Fibroblast of skin of back (primary cell): ENCODE measurements around the gene ZBTB22.
A peak's percentile ranks its signal among the peaks of the same experiment; 100 is the strongest.
"Not testable (repeated sequence)": the region's sequence is repeated elsewhere in the genome, so short reads cannot be mapped to it uniquely, and the experiment has no call there.

Experiments used
- DNase-seq: peaks from one replicate; pipeline ENCODE4 v3.0.0-alpha.2; 2013

Gene ZBTB22

DNA sequence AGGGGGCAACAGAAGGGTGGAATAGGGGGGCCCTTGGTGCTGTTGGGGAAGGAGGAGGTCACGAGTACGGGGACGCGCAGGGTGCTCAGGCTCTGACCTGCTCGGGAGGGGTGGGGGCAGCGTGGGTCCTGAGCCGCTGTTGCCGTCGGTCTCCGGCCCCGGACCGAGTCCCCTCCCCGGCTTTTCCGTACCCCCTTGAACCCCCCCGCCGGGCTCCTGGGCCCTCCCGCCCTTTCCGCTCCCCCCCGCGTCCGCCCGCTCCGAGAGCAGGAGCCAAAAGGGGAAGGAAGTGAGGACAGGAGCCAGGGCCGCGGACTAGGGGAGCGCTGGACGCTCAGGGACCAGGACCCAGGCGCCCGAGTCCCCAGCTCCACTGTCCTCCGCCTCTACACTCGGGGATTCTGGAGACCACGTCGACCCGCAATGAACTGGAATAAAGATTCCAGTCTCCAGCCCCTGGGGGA is 18.7 kb downstream of the ZBTB22 start, which contains the start of gene RGL2:
Gene RGL2, minus strand, starts transcription at position 170 of the 464 bp plus-strand sequence. CDS start 332 bp downstream, outside the sequence.
- DNase-seq = peak; percentile 72

DNA sequence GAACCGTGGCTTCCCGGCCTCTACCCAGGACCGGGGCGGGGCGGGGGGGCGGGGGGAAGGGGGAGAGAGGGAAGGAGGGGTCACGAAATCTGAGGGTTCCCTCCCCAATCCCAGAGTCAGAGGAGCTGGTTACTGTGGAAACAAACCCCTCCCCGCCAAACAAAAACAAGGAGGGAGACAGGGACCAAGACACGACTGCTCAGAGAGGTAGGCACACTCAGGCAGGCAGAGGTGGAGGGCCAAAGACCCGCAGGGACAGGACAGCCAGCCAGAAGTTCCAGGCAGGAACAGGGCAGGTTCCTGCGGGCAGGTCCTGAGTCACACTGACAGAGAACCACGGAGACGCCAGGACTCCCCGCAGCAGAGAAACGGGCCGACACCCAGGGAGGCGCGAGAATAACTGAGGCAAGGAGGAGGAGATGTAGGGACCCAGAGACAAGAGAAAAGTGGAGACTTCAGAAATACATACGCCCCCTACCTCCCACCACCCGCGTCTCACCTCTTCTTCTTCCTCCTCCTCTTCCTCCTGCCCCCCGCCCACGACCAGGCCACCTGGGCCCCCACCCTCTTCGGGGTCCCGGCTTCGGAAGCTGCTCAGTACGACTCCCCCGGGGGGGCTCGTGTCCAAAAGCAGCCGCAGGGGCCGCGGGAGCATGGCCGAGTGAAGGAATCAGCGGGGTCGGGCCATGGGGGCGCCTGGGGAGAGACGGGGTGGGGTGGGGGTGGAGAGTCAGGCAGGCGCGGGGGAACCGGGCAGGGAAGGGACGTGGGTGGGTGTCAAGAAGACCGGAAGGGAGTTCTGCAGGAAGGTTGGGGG is 19.4 kb downstream of the ZBTB22 start:
- DNase-seq = peak; percentile 87

DNA sequence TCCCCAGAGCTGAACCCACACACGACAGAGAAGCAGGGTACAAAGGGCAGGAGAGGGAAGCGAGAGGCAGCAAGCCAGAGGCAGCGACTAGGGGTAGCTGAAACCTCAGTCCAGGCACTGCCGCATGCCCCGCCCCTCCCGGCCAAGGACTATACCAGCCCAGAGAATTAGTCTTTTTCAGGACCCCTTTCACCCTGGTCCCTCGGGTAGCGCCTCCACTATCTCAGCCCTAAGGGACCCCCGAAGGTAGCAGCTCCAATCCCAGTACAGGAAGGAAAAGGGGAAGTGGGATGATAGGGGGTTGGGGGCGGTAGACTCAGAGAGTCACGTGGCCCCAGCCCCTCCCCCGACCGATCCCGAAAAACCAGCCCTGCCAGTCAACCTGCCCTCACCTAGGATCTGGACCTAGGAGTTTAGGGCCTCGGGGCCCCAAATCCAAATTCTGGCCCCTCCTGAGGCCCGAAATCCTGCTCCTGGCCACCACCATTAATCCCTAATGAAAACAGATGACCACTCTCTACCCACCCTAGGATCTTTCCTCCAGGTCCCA is 20.1 kb downstream of the ZBTB22 start:
- DNase-seq = no peak

DNA sequence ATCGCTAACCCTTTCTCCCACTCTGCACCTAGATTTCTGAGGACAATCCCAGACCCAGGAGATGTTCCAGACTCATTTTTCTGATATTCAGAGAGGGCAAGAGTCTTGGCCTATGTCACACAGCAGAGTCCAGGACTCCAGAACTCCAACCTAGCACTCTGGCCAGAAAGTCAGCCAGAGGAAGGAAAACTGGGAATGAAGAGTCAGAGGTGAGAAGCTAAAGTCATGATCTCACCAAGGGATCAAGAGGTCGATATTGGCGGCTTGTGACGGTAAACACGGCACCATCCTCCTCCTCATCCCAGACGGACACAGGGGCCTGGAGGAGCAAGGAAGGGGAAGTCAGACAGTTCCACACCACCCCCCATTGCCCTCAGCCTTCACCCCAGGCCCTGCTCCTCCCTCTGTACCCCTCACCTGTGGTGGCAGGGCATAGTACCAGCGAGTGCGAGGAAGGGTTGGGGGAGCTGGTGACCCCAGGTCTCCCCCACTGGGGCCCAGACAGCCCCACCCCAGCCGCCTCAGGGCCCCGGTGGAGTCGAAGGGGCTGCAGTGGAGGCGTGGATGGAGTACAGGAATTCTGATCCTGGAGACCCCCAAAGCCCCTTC is 20.6 kb downstream of the ZBTB22 start:
- DNase-seq = no peak

DNA sequence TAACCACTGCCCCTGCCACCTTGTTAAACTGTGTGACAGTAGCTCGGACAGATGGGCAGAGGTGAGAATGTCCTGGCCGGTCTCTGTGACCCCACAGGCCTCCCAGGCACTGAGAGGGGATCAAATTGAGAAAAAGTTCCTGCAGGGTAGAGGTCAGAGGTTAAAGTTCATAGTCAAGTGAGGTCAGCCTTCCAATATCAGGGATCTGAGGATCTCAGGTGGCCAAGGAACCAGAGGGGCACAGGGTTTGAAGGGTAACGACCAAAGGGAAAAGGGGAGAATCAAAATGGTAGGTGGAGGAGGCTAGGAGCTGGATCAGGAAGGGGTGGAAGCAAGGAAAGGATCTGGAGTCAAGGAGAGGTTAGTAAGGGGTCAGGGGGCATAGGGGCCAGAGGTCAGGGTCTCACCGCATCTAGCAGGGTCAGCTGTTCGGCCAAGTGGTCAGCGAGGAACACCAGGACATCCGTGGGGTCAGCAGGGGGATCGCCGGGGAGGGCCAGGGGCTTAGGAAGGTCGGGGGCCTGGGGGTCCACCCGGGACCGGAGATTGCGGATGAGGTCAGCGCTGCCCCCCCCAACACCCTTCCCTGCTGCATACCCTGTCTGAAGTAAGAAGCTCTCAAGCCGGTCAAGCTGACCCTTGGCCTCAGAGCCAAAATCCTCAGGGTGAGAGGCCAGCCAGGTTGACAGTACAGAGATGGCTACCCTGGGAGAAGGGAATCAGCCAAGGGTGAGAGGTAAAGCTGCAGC is 21.7 kb downstream of the ZBTB22 start:
- no peak for DNase-seq

DNA sequence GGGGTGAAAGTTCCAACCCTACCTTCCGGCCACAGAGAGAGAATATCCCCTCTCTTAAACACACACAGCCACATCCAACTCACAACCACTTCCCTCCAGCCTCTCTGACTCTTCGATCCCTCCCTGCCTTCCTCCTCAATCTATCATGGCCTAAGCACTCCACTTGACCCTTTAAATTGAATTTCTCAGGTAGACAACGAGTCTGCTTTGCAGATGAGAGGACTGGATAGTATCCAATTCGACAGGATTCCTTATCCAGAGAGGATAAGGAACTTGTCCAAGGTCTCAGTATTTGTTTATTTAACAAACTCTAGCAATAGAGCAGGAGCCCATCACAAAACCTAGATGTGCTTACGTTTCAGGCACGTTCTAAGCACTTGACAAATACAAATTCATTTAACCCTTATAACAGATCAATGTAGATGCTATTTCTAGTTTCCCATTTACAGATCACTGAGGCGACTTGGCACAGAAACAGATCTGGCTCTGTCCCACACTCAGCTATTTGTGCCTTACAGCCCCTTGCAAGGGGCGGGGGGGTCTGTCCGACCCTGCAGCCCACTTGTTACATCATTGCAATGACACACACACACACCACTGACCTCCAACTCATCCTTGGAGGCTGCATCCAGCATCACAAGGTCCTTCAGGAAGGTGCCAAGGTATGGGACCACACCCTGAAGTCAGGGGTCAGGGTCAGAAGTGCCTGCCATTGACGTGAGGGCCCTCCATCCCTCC is 23.3 kb downstream of the ZBTB22 start:
- DNase-seq = no peak

DNA sequence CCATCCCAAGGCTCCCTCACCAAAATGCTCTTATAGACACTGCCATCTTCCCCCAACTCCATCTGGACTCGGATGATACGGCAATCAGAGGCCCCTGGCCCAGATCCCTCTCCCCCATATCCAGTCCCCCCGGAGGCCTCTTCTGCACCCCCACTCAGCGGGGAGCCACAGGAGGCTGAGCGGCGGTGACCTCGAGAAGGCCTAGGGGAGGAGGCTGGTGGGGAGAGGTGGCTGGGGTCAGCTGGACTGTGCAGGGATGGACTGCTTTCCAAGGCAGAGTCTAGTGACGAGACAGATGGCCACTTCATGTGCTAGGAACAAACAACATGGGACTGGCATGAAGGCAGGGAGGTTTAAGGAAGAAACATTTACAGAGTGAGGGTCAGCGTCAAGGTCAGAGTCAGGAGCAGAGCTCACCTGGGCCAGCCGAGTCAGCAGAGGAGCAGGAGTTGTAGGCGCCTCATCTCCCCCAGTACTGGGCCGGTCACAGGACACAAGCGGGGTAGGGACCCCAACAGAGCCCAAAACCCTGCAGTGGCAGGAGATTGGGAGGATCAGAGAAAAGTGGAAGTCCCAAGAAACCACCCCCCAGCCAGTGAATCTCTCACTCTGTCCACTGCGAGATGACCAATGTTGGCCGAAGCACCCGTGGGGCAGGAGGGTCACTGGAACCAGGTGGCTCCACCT is 24.4 kb downstream of the ZBTB22 start:
- DNase-seq = no peak

DNA sequence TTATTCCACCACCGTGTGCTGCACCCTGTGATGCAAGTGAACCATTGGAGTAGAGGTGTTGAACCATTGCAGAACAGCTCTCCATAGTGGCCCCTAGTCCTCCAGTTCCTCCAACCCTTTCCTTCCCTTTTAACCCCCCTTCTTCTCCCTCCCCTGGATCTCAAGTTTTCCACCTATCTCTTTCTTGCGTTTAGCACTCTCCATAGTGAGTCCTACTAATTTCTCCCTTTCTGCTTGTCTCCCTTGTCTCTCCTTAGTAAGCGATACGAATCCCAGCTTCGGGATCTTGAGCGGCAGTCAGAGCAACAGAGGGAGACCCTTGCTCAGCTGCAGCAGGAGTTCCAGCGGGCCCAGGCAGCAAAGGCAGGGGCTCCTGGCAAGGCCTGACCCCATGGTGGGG is 27.1 kb downstream of the ZBTB22 start:
- DNase-seq = no peak

DNA sequence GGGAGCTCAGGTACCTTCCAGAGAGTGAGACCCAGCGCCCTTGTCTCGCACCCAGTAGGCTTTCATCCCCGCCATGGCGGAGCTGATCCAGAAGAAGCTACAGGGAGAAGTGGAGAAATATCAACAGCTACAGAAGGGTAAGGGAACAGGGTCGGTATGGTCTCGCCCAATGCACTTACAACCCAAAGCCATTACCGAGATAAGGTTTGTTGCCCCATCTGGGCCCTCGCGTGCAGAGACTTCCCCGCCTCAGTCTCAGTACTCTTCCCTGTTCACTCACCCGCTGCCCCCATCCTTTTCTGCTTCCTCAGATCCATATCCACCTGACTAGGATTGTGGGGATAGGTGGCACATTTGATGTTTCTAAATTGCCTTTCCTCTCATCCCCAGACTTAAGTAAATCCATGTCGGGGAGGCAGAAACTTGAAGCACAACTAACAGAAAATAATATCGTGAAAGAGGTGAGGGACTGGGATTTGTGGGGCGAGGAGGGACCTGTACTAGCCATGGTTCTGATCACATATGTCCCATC is 27.7 kb downstream of the ZBTB22 start:
- no peak for DNase-seq

DNA sequence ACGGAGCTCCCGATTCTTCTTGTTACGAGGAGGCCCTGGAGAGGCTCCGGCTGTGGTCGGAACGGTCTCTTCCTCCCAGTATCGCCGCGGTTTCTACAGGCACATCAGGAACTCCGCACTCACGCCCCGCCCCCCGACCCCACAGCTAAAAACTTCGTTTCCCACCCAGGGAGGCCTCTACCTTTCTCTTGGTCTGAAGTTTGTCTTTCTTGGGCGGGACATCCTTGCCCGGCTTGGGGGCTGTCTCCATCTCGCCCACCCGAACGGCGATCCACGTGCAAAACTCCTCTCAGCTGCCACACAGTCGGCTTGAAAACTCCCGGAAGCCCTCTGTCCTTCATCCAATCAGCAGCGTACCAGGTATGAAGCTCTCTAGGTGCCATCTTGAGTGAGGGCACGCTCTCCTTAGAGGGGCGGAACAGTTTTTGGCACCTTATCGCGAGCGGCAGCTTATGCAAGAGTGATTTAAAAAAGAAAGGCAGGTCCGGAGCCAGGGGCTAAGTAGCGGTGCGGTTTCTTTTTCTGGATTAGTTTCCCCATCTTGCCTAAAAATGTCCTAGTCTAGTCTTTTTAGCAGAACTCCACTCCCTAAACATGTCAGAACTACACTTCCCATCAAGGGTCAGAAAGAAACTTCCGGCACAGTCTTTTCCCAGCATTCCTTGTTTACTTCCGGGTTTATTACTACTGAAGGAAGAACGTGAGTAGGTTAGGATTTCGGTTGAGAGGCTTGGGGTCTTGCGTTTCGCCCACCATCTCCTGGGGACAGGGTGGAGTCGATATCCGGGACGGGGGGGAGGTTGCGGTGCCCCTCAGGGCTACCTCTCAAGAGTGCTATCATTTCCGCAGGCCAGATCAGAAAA is 28.4 kb downstream of the ZBTB22 start, which contains the start of the genes PFDN6 and WDR46:
Gene PFDN6, plus strand, starts transcription at position 681 of the 863 bp plus-strand sequence. CDS start 256 bp downstream, outside the sequence.
Gene WDR46, minus strand, starts transcription at position 319 of the 863 bp plus-strand sequence. Its CDS starts 69 bp downstream, at position 250.
- DNase-seq = peak; percentile 94

DNA sequence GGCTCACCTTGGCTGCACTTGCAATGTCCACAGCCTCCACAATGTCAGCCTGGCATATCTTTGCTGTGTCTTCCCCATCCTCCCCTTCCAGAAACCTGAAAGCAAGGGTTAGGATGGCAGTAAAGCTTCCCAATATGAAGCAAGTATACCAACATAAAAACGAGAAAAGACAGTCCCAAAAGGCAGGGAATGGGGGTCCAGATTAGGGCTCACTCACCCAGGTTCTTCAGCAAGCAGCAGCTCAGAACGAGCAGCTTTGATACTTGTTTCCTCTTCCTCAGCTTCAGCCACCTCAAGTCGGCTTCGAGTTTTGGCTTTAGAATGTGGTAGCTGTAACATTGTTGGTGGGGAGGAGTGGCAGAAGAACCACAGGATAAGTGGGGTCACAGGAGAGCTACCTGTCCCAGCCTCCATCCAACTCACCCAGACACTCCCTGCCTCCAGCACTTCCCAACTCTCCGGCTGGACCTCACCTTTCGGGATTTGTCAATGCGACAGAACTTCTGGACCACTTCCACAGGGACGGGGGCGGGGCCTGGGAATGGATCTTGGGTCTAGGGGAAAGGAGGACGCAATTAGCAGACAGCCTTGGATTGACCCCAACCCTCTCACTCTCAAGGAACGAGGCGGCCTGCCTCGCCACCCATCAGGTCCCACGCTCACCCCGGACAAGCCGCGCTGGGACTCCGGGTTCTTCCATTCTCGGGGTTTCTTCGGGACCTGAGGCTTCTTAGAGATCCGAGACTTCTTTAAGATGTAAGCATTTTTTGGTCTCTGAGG is 29.2 kb downstream of the ZBTB22 start:
- no peak for DNase-seq

DNA sequence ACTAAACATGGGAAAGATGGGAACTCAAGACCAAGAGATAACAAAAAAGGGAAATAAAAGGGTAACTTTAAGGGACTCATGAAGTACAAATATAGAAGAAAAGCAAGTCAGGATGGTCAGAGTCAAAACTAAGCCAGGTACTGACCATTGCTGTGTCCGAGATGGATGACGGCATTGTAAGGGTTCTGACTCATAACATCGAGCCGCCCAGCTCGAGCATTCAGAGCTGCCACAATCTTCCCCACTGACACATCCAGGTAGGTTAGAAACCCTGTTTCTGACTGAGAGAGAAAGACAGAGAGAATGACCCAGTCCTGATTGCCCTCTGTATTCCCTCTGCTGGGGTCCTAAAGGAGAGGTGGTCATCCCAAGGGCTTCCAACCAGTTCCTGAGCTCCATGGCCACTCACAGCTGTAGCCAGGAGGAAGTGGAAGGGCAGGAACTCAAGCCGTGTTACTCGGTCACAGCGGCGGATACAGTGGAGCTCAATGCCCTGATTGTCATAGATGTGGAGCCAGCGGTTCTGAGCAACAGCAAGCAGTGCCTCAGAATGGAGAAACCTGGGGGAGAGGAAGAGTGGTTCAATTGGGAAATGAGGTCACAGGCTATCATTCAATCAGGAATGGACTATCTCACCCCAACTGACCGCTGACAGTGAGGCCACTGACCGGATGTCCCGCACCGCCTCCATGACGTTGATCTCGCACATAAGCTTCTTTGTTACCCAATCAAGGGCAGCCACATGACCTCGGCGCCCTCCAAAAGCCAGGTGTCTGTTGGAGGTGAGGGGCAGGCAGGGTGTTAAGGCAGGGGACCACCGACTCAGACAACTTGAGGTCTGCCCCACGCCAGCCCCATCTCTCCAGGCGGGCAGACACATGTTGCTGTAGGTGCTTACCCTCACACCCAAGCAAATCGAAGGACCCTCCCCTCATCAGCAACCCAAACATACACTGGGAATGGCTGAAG is 30.3 kb downstream of the ZBTB22 start:
- DNase-seq = no peak

DNA sequence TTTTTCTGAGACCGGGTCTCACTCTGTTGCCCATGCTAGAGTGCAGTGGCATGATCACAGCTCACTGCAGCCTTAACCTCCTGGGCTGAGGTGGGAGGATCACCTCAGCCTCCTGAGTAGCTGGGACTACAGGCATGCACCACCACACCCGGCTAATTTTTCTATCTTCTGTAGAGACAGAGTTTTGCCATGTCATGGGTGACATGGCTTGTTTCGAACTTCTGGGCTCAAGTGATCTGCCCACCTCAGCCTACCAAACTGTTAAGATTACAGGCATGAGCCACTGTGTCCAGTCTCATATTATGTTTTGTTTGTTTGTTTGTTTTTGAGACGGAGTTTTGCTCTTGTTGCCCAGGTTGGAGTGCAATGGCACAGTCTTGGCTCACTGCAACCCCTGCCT is 32.3 kb downstream of the ZBTB22 start:
- DNase-seq = not testable (repeated sequence)

DNA sequence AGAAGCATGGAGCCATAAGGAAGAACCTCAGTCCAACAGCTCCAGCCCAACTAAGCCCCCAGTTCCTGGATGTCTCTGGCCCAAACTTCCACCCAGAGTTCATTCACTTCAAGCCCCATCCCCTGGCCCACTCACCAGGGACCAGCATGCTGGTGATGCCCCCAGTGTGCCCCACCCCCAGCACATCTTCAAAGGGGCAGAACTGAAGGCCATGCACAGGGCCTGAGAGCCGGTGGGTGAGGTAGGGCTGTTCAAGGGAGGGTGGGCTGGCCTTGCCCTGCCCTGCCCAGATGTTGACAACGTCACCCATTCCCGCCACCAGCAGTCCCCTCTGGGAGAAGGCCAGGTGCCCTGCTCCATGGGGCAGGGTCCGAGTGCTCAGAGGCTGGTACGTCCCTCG is 37.0 kb downstream of the ZBTB22 start:
- no peak for DNase-seq

DNA sequence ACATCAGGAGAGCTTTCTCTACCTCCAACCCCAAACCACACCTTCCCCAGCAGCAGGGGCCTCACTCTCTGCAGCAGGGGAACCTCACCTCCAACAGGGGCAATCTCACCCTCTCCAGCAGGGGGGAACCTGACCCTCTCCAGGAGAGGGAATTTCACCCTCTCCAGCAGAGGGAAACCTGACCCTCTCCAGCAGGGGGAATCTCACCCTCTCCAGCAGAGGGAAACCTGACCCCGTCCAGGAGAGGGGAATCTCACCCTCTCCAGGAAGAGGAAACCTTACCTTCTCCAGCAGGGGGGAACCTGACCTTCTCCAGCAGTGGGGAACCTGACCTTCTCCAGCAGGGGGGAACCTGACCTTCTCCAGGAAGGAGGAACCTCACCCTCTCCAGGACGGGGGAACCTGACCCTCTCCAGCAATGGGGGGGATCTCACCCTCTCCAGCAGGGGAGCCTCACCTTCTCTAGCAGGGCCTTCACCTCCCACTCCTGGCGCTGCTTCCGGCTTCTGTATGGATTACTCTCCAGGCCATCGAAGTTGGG is 37.5 kb downstream of the ZBTB22 start:
- peak; percentile 57 for DNase-seq

DNA sequence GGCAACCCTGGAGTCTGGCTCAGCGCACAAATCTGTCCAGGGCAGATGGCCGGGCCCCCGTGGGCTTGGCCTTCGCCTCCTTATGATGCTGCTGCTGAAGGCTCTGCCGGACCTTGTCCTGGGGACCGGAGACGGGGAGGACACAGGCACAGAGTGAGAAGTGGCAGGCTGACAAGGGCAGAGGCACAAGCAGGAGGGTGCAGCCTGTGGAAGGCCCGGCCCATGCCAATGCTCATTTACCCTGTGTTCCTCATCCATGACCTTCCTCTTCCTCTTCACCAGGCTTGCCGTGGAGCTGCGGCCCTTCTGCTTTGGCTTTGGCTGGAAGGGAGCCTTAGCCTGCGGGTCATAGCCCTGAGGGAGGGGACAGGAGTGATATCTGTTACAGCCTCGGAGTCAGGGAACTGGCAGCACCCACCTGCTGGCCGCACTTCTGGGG is 38.3 kb downstream of the ZBTB22 start:
- DNase-seq = no peak

DNA sequence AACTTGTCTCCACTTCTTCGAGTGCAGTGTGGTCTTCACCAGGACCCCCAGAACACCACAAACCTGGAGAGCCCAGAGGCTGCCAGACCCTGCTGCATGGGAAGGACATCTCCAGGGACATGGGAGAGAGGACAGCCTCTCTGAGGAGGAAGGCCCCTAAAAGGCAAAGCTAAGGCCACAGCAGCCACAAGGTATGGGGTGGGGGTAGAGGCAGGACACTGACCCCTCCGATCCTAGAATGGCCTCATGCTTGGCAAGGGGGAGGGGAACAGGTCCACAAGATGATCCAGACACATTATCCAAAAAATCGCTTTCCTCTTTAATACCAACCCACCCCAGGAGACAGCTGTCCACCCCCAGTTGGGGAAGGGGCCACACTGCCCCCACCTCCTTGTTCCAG is 38.7 kb downstream of the ZBTB22 start:
- no peak for DNase-seq

DNA sequence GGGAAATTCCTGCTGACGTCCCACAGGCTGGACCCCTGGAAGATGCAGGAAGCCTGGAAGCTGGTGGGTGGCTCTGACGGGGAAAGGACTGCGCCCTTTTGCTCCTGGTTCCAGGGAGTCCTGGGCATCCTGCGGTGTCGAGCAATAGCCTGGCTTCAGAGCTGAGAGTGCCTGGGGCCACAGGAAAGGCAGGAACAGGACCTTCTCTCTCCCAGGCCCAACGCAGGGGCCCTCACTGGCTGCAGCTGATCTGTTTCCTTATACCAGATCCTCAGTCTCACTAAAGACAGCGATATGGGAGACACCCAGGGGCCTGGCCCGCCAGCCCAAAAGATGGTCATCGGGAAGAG is 39.2 kb downstream of the ZBTB22 start:
- DNase-seq = no peak
